Testis (tissue), 2 donors: ENCODE measurements around the gene PCDHGA12.
"Not testable (repeated sequence)": the region's sequence is repeated elsewhere in the genome, so short reads cannot be mapped to it uniquely, and the experiment has no call there.

Source experiments
- CTCF ChIP-seq, 3 experiments: fragments of 450-650 bp in 2 of 3; fragments of 200-600 bp in 1 of 3; sonication (generic) in 1 of 3; IDR thresholded peaks; one replicate each; pipeline ENCODE4 v1.5.1; 2016 to 2019; ENCODE audit warnings: antibody characterized with exemption in 3 of 3, mild to moderate bottlenecking in 2 of 3, moderate library complexity in 1 of 3
- POLR2A ChIP-seq: fragments of 450-650 bp; IDR thresholded peaks from one replicate; pipeline ENCODE4 v1.6.1; 2017; ENCODE audit warnings: antibody characterized with exemption, mild to moderate bottlenecking, moderate library complexity

- TF ChIP-seq CTCF (IDR thresholded peaks at IDR 0.05); POLR2A: not testable (repeated sequence)
Measured at GRCh38 chr5:141414548-141415274, 15.6 kb upstream of the PCDHGA12 start.
